Fibroblast of the aortic adventitia (primary cell): ENCODE measurements around the gene GREB1L. TPM values are rescaled to one million over a fixed set of nuclear protein-coding genes. Genes with fewer than 3 reads are reported as not detected.
"Not testable (repeated sequence)": the region's sequence is repeated elsewhere in the genome, so short reads cannot be mapped to it uniquely, and the experiment has no call there.

Source experiments
- DNase-seq: peaks from one replicate; pipeline ENCODE4 v3.0.0-alpha.2; 2010; ENCODE audit warnings: low read depth
- H3K4me3 ChIP-seq: 2 replicates; pipeline ENCODE4 v1.5.1; 2011; ENCODE audit warnings: low read depth, mild to moderate bottlenecking, control low read depth, low read length, moderate library complexity
- CTCF ChIP-seq: IDR thresholded peaks from 2 replicates; pipeline ENCODE4 v1.5.1; 2011; ENCODE audit warnings: mild to moderate bottlenecking, low read length, control low read depth, inconsistent platforms; ENCODE audit not compliant: insufficient read depth
- total RNA-seq: library from RNA; depleted of rRNA; stranded (reverse); fragments of >200 nt; gene quantifications from 2 replicates; pipeline ENCODE4 v1.2.3, GENCODE V29; 2012; ENCODE audit warnings: low replicate concordance

The GREB1L gene
- total RNA-seq, 1 donor: 1.9 TPM

GRCh38 chr18:21205695-21206094 lies 36.3 kb upstream of the GREB1L start:
- no peak overlapping the region for H3K4me3 ChIP-seq
- no peak for TF ChIP-seq CTCF
- DNase-seq: no peak

- no peak for DNase-seq
- TF ChIP-seq CTCF: no peak
- no peak overlapping the region for H3K4me3 ChIP-seq
Observed at GRCh38 chr18:21210278-21210677, 31.8 kb upstream of the GREB1L start.

- TF ChIP-seq CTCF: no peak
- no peak for DNase-seq
- H3K4me3 ChIP-seq: no peak overlapping the region
Observed at GRCh38 chr18:21210784-21211183, 31.2 kb upstream of the GREB1L start.

GRCh38 chr18:21214409-21214808 lies 27.6 kb upstream of the GREB1L start:
- H3K4me3 ChIP-seq, DNase-seq: not testable (repeated sequence)

GRCh38 chr18:21215490-21215889 lies 26.5 kb upstream of the GREB1L start:
- H3K4me3 ChIP-seq: no peak overlapping the region
- TF ChIP-seq CTCF: no peak
- DNase-seq: no peak

GRCh38 chr18:21218862-21219261 lies 23.2 kb upstream of the GREB1L start:
- H3K4me3 ChIP-seq: no peak overlapping the region
- TF ChIP-seq CTCF: no peak
- no peak for DNase-seq

GRCh38 chr18:21230436-21230835 lies 11.6 kb upstream of the GREB1L start:
- no peak for TF ChIP-seq CTCF
- no peak for DNase-seq
- no peak overlapping the region for H3K4me3 ChIP-seq
